ENCODE results near the gene ETV1. TPM values are rescaled to one million over a fixed set of nuclear protein-coding genes. Genes with fewer than 3 reads are reported as not detected.

ETV1 gene
- total RNA-seq, 1 experiment from 2014 or later = 23.3 TPM

- no peaks in the 10 kb centered on the region for H3K27me3 ChIP-seq (ENCODE audit: insufficient read depth, low read length)
- ATAC-seq (peak; percentile 40; the same call in 1 of the 2 replicates), DNase-seq (ENCODE audit: low read depth, low spot score) (no peak)
- no peaks in the 10 kb centered on the region for H3K9me3 ChIP-seq (ENCODE audit: control insufficient read depth in 1 of 2, insufficient read depth in 1 of 2, low read depth in 1 of 2, low read length in 2 of 2)
- peak overlapping the region; percentile 29 for H3K4me2 ChIP-seq (ENCODE audit: low read length)
- peak overlapping the region; percentile 23; the same call in 1 of the 2 replicates for H3K27ac ChIP-seq (ENCODE audit: low read depth, low read length)
- no peak overlapping the region for H3K4me3 ChIP-seq (replicated peaks in 1 of 2; ENCODE audit: low read depth in 1 of 2, low read length in 2 of 2)
- H3K9me2 ChIP-seq (ENCODE audit: insufficient read depth) = no peaks in the 10 kb centered on the region
- intact Hi-C loops (cut with micrococcal nuclease) = no loop called here
- H4K20me1 ChIP-seq (ENCODE audit: insufficient read depth) = no peaks in the 10 kb centered on the region
- H3K9ac ChIP-seq (ENCODE audit: low read length) = no peak overlapping the region
- H3K79me2 ChIP-seq (ENCODE audit: insufficient read depth, low read length) = no peaks in the 10 kb centered on the region
- TF ChIP-seq SP1 (IDR thresholded peaks at IDR 0.05; ENCODE audit: low read depth) (no peak), CEBPB (IDR thresholded peaks at IDR 0.05; ENCODE audit: low read depth) (no peak), TCF7L2 (IDR thresholded peaks at IDR 0.05; ENCODE audit: borderline replicate concordance, extremely low read depth, insufficient read depth, insufficient read length) (no peak), RAD21 (IDR thresholded peaks at IDR 0.05; ENCODE audit: low read depth) (no peak)
- H2AFZ ChIP-seq (ENCODE audit: low read depth, low read length, poor library complexity, severe bottlenecking) = no peak overlapping the region
- H3K4me1 ChIP-seq (ENCODE audit: control insufficient read depth in 1 of 2, insufficient read depth in 2 of 2, low read length in 2 of 2) = peaks cover 0 to 10% of the 10 kb centered on the region in 2 experiments; a peak in 3 of 4 replicates
- ChIA-PET CTCF (no interaction called here), POLR2A (no interaction called here), RAD21 (ENCODE audit: low non-redundant PET in 1 of 2, low total read pairs in 2 of 2, uncharacterized antibody in 2 of 2, unreplicated experiment in 2 of 2) (no interaction called here)
- no TSS peak for BruUV-seq (replicated peaks)
- no peaks in the 10 kb centered on the region for H3K36me3 ChIP-seq (ENCODE audit: control insufficient read depth in 1 of 2, insufficient read depth in 2 of 2, low read length in 2 of 2)
Measured at GRCh38 chr7:13945670-13946069, 43.8 kb downstream of the ETV1 start.

GRCh38 chr7:13933536-13933935, 55.9 kb downstream of the ETV1 start:
- BruUV-seq (replicated peaks) = no TSS peak
- H3K4me2 ChIP-seq (ENCODE audit: low read length) = no peak overlapping the region
- H3K9me2 ChIP-seq (ENCODE audit: insufficient read depth) = no peaks in the 10 kb centered on the region
- H3K27ac ChIP-seq (ENCODE audit: low read depth, low read length) = no peak overlapping the region
- no peaks in the 10 kb centered on the region for H3K27me3 ChIP-seq (ENCODE audit: insufficient read depth, low read length)
- intact Hi-C loops (cut with micrococcal nuclease) = no loop called here
- H4K20me1 ChIP-seq (ENCODE audit: insufficient read depth) = no peaks in the 10 kb centered on the region
- no peak overlapping the region for H3K9ac ChIP-seq (ENCODE audit: low read length)
- RAD21 ChIA-PET (ENCODE audit: low non-redundant PET in 1 of 2, low total read pairs in 2 of 2, uncharacterized antibody in 2 of 2, unreplicated experiment in 2 of 2) = no interaction called here
- POLR2A ChIA-PET = no interaction called here
- no peak overlapping the region for H3K4me3 ChIP-seq (replicated peaks in 1 of 2; ENCODE audit: low read depth in 1 of 2, low read length in 2 of 2)
- no peak overlapping the region for H2AFZ ChIP-seq (ENCODE audit: low read depth, low read length, poor library complexity, severe bottlenecking)
- no peak for ATAC-seq
- H3K36me3 ChIP-seq (ENCODE audit: control insufficient read depth in 1 of 2, insufficient read depth in 2 of 2, low read length in 2 of 2) = no peaks in the 10 kb centered on the region
- DNase-seq (ENCODE audit: low read depth, low spot score) = no peak
- CTCF ChIA-PET = no interaction called here
- no peaks in the 10 kb centered on the region for H3K4me1 ChIP-seq (ENCODE audit: control insufficient read depth in 1 of 2, insufficient read depth in 2 of 2, low read length in 2 of 2)
- TF ChIP-seq ELF1 (IDR thresholded peaks at IDR 0.05; ENCODE audit: borderline replicate concordance, low read depth) = no peak
- TF ChIP-seq EZH2phosphoT487 (IDR thresholded peaks at IDR 0.05; ENCODE audit: borderline replicate concordance) = no peak
- TF ChIP-seq POLR2AphosphoS5 (IDR thresholded peaks at IDR 0.05; ENCODE audit: low read depth, low read length) = no peak
- TF ChIP-seq REST (IDR thresholded peaks at IDR 0.05; ENCODE audit: low read depth) = no peak
- TF ChIP-seq FOSL1 (IDR thresholded peaks at IDR 0.05; ENCODE audit: low read depth) = no peak
- no peak for TF ChIP-seq EZH2 (IDR thresholded peaks at IDR 0.05)
- no peak for TF ChIP-seq SP1 (IDR thresholded peaks at IDR 0.05; ENCODE audit: low read depth)
- TF ChIP-seq SRF (IDR thresholded peaks at IDR 0.05; ENCODE audit: low read depth) = no peak
- TF ChIP-seq JUND (IDR thresholded peaks at IDR 0.05) = no peak
- H3K9me3 ChIP-seq (ENCODE audit: control insufficient read depth in 1 of 2, insufficient read depth in 1 of 2, low read depth in 1 of 2, low read length in 2 of 2) = no peaks in the 10 kb centered on the region
- no peaks in the 10 kb centered on the region for H3K79me2 ChIP-seq (ENCODE audit: insufficient read depth, low read length)
